Stimulated activated effector memory CD8-positive, alpha-beta T cell treated with anti-CD3 and anti-CD28 coated beads, Interleukin-12 subunit alpha, Interleukin-12 subunit beta, amount 100 ng/mL, for 72 hours (primary cell): ENCODE measurements around the gene PTPRJ.
"Not testable (repeated sequence)": the region's sequence is repeated elsewhere in the genome, so short reads cannot be mapped to it uniquely, and the experiment has no call there.

ENCODE experiments used
- ATAC-seq: fragments of 150-1000 bp; cut with Tn5 transposase; 2 replicates; pipeline ENCODE4 v1.10.0; 2021
- DNase-seq, 2 donors: peaks; one replicate each; pipeline ENCODE4 v3.0.0; 2021 to 2022; ENCODE audit warnings: low spot score in 2 of 2
- H3K27ac Mint-ChIP-seq: one replicate; pipeline ENCODE4 v1.8.0; 2022; ENCODE audit warnings: mild to moderate bottlenecking, mixed read lengths
- H3K36me3 Mint-ChIP-seq: one replicate; pipeline ENCODE4 v1.8.0; 2022; ENCODE audit warnings: mild to moderate bottlenecking, mixed read lengths
- H3K4me1 Mint-ChIP-seq: one replicate; pipeline ENCODE4 v1.8.0; 2022; ENCODE audit warnings: mixed read lengths
- H3K4me3 Mint-ChIP-seq: one replicate; pipeline ENCODE4 v1.8.0; 2022; ENCODE audit warnings: mild to moderate bottlenecking, mixed read lengths
- H3K9me3 Mint-ChIP-seq: one replicate; pipeline ENCODE4 v1.8.0; 2022; ENCODE audit warnings: mixed read lengths

PTPRJ gene

GRCh38 chr11:48163360-48164100 is 183.2 kb downstream of the PTPRJ start:
- H3K27ac Mint-ChIP-seq = peak overlapping the region; percentile 56
- H3K36me3 Mint-ChIP-seq = peaks cover 100% of the 10 kb centered on the region

GRCh38 chr11:48164836-48165235 is 184.5 kb downstream of the PTPRJ start:
- Mint-ChIP-seq H3K4me1 (peaks cover 17% of the 10 kb centered on the region), H3K27ac (no peak overlapping the region), H3K36me3 (peaks cover 100% of the 10 kb centered on the region), H3K4me3 (no peak overlapping the region), H3K9me3 (no peaks in the 10 kb centered on the region)
- DNase-seq = no peak
- ATAC-seq = no peak

More at GRCh38 chr11:48163360-48164100, 183.2 kb downstream of the PTPRJ start:
- DNase-seq (no peak), ATAC-seq (no peak)
- no peak overlapping the region for H3K4me3 Mint-ChIP-seq
- H3K4me1 Mint-ChIP-seq = peaks cover 7% of the 10 kb centered on the region
- no peaks in the 10 kb centered on the region for H3K9me3 Mint-ChIP-seq

DNA sequence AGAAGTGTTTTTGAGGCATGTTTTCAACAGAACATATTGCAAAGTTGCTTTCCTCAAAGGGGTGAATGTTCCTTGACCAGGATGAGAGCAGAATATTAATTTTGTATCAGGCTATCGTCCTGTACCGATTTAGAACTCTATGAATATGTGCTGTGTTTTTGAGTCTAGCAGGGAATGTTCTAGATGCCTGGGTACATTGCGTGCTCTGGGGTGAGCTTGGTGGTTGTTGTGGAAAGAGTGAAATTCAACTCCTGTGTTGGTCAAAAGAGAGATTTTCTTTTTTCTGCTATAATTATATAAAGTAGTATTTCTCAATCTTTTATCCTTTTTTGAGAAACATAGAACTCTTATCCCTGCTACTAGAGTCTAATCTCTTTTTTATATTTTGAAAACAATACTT is 185.1 kb downstream of the PTPRJ start:
- Mint-ChIP-seq H3K27ac (no peak overlapping the region), H3K9me3 (no peaks in the 10 kb centered on the region), H3K36me3 (peaks cover 99% of the 10 kb centered on the region), H3K4me3 (no peak overlapping the region), H3K4me1 (peaks cover 21% of the 10 kb centered on the region)
- ATAC-seq (no peak), DNase-seq (no peak)

DNA sequence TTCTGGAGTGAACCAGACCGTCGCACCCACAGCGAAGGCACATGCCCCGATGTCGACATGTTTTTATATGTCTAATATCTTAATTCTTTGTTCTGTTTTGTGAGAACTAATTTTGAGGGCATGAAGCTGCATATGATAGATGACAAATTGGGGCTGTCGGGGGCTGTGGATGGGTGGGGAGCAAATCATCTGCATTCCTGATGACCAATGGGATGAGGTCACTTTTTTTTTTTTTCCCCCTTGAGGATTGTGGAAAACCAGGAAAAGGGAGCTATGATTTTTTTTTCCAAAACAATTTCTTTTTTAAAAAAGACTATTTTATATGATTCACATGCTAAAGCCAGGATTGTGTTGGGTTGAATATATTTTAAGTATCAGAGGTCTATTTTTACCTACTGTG is 187.0 kb downstream of the PTPRJ start:
- ATAC-seq = no peak

GRCh38 chr11:48168815-48169214 is 188.5 kb downstream of the PTPRJ start:
- Mint-ChIP-seq H3K4me1 (peaks cover 28% of the 10 kb centered on the region), H3K4me3 (no peak overlapping the region), H3K9me3 (no peaks in the 10 kb centered on the region), H3K27ac (peak overlapping the region; percentile 73), H3K36me3 (peaks cover 65% of the 10 kb centered on the region)
- ATAC-seq (no peak), DNase-seq (no peak)

More for the DNA sequence above, 187.0 kb downstream of the PTPRJ start:
- H3K4me1 Mint-ChIP-seq = peaks cover 30% of the 10 kb centered on the region
- no peak overlapping the region for H3K4me3 Mint-ChIP-seq
- no peak overlapping the region for H3K27ac Mint-ChIP-seq
- H3K36me3 Mint-ChIP-seq = peaks cover 79% of the 10 kb centered on the region
- no peaks in the 10 kb centered on the region for H3K9me3 Mint-ChIP-seq
- no peak for DNase-seq

DNA sequence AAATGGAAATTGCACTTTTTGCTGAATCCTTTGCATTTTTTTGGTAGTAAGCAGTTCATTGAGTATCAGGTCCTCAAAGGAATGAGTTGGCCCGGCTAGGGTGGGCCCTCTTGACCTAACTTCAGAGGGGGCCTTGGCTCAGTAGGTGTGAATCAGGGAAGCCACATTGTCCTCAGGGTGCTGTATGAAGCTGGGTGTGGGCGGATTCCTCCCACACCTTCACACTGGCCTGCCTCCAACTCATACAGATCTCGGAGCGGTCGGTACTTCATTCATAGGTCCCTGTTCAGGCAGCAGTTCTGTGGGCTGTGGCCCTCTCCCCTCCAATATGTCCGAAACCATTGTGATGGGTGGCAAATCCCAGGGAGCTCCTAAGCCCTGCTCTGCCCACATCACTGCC is 188.9 kb downstream of the PTPRJ start:
- ATAC-seq (no peak), DNase-seq (no peak)
- no peak overlapping the region for H3K4me3 Mint-ChIP-seq
- H3K27ac Mint-ChIP-seq = peak overlapping the region; percentile 73
- peaks cover 60% of the 10 kb centered on the region for H3K36me3 Mint-ChIP-seq
- H3K9me3 Mint-ChIP-seq = no peaks in the 10 kb centered on the region
- peaks cover 28% of the 10 kb centered on the region for H3K4me1 Mint-ChIP-seq

DNA sequence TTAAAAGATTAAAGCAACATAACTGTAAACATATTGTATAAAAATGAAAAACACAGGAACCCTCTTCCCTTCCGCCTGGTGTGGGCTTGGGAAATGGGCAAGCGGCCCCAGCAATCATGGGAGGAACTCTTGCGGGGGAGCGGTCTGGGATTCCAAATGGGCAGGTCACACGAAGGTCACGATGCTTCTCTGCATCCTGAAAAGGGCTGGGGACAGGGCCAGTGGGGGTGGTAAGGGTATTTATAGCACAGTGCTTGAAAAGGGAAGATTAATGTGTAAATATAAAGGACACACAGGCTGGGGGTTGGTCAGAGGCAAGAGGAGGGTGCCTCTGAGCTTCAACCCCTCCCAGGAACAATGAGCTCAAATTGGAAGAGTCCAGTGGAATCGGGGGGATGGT is 189.4 kb downstream of the PTPRJ start:
- ATAC-seq (no peak), DNase-seq (no peak)
- Mint-ChIP-seq H3K36me3 (peaks cover 56% of the 10 kb centered on the region), H3K27ac (peak overlapping the region; percentile 73), H3K4me3 (no peak overlapping the region), H3K9me3 (no peaks in the 10 kb centered on the region), H3K4me1 (peaks cover 28% of the 10 kb centered on the region)

- DNase-seq = no peak
- H3K36me3 Mint-ChIP-seq = peaks cover 48% of the 10 kb centered on the region
Measured at GRCh38 chr11:48170241-48171233, 190.2 kb downstream of the PTPRJ start.

DNA sequence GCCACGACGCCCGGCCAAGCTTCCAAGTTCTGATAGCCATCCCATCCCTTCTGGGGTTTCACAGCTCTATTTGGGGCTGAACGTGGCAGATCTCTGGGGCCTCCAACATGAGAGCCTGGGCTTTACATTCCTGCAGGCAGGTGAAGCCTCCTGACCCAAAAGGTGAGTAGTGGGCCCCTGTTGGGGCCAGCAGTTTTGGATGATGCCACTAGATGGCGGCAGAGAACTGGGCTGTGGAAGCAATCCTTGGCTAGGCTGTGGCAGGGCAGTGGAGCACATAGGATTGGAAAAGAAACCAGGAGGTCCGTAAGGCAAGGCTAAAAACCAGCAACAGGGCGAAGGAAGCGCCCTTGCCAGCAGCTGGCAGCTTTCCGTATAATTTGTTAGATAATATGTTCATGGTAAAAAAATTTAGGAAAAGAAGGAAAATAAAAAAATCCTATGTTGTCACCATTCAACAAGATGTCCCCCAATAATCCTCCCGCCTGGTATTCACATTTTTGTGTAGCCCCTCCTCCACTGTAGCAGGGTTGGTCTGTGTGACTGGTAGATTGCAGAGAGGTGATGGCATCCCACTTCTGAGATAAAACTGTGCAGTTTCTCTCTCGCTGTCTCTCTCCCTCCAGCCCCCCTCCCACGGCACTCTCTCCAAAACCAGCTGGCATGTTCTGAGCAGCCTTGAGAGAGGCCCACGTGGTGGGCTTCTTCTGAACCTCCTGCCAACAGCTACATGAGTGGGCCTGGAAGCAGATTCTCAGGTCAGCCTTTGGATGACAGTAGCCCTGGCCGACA is 192.7 kb downstream of the PTPRJ start:
- DNase-seq = peak; percentile 24 to 75
- H3K36me3 Mint-ChIP-seq = peaks cover 23% of the 10 kb centered on the region
- peak; percentile 72 for ATAC-seq
- no peaks in the 10 kb centered on the region for H3K9me3 Mint-ChIP-seq
- no peak overlapping the region for H3K4me3 Mint-ChIP-seq
- peaks cover 28% of the 10 kb centered on the region for H3K4me1 Mint-ChIP-seq
- no peak overlapping the region for H3K27ac Mint-ChIP-seq

More at GRCh38 chr11:48170241-48171233, 190.2 kb downstream of the PTPRJ start:
- Mint-ChIP-seq H3K4me1 (peaks cover 28% of the 10 kb centered on the region), H3K9me3 (no peaks in the 10 kb centered on the region), H3K27ac (no peak overlapping the region), H3K4me3 (no peak overlapping the region)
- ATAC-seq = peak; percentile 47

DNA sequence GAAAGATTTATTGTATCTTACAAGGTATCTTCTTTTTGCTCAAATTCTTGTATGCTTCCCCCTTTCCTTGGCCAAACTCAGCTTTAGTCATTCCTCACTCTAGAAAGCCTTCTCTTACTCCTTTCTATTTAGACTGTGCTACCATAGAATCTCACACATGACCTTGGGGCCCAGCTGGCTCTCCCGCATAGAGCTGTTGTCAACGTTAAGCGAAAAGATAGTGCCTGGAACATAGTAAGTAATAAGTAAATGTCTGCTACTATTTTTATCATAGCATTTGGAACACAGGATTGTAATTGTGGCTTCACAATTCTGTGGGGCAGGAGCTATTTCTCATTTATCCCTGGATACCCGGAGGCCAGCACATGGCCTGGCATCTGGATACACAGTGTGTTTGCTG is 197.3 kb downstream of the PTPRJ start:
- H3K27ac Mint-ChIP-seq = no peak overlapping the region
- H3K4me3 Mint-ChIP-seq = no peak overlapping the region
- H3K36me3 Mint-ChIP-seq = no peaks in the 10 kb centered on the region
- peaks cover 4% of the 10 kb centered on the region for H3K4me1 Mint-ChIP-seq
- ATAC-seq (no peak), DNase-seq (no peak)
- no peaks in the 10 kb centered on the region for H3K9me3 Mint-ChIP-seq

DNA sequence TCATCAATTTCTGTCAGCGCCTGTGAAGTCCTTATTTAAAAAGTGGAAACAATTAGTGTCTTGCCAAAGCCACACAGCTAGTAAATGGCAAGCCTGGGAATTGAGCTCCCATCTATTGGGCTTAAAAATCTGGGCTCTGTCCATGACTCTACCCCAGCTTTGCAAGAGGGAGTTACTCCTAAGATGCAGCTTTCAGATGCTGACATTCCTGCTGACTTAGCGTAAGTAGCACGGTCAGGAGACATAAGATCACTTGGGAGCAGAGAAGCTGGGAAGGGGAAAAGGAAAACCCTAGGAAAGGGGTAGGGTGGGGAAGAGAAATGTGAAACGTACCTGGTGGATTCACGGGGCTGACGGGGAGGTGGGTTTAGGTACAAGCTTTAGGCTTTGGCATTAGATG is 200.3 kb downstream of the PTPRJ start:
- Mint-ChIP-seq H3K4me3 (no peak overlapping the region), H3K4me1 (no peaks in the 10 kb centered on the region), H3K9me3 (no peaks in the 10 kb centered on the region), H3K27ac (no peak overlapping the region), H3K36me3 (no peaks in the 10 kb centered on the region)
- ATAC-seq = no peak
- no peak for DNase-seq

- Mint-ChIP-seq H3K4me3 (no peak overlapping the region), H3K9me3 (no peaks in the 10 kb centered on the region), H3K27ac (no peak overlapping the region), H3K36me3 (no peaks in the 10 kb centered on the region), H3K4me1 (no peaks in the 10 kb centered on the region)
- ATAC-seq (no peak), DNase-seq (no peak)
Measured at GRCh38 chr11:48182860-48183526, 202.6 kb downstream of the PTPRJ start.

GRCh38 chr11:48184452-48184851 is 204.1 kb downstream of the PTPRJ start:
- H3K36me3 Mint-ChIP-seq = no peaks in the 10 kb centered on the region
- H3K9me3 Mint-ChIP-seq = no peaks in the 10 kb centered on the region
- H3K27ac Mint-ChIP-seq = no peak overlapping the region
- no peak for DNase-seq
- H3K4me3 Mint-ChIP-seq = no peak overlapping the region
- no peaks in the 10 kb centered on the region for H3K4me1 Mint-ChIP-seq
- no peak for ATAC-seq

GRCh38 chr11:48190906-48191654 is 210.7 kb downstream of the PTPRJ start:
- ATAC-seq, H3K36me3 Mint-ChIP-seq: not testable (repeated sequence)

More at GRCh38 chr11:48190906-48191654, 210.7 kb downstream of the PTPRJ start:
- Mint-ChIP-seq H3K27ac (peak overlapping the region; percentile 16), H3K4me1 (peaks cover 11% of the 10 kb centered on the region), H3K4me3 (peak overlapping the region; percentile 52)
- H3K9me3 Mint-ChIP-seq, DNase-seq: not testable (repeated sequence)
